Measurements from ENCODE around the gene LETMD1.
"Not testable (repeated sequence)": the region's sequence is repeated elsewhere in the genome, so short reads cannot be mapped to it uniquely, and the experiment has no call there.

DNA sequence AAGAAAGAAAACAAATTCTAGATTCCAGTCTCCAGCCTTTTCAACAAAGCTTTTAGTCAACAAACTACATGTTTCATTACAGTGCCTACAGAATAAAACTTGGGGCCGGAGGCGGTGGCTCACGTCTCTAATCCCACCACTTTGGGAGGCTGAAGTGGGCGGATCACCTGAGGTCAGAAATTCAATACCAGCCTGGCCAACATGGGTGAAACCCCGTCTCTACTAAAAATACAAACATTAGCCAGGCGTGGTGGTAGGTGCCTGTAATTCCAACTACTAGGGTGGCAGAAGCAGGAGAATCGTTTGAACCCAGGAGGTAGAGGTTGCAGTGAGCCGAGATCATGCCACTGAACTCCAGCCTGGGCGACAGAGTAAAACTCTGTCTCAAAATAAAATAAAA, 33.7 kb upstream of the LETMD1 start:
- TF ChIP-seq, protein P1, sequence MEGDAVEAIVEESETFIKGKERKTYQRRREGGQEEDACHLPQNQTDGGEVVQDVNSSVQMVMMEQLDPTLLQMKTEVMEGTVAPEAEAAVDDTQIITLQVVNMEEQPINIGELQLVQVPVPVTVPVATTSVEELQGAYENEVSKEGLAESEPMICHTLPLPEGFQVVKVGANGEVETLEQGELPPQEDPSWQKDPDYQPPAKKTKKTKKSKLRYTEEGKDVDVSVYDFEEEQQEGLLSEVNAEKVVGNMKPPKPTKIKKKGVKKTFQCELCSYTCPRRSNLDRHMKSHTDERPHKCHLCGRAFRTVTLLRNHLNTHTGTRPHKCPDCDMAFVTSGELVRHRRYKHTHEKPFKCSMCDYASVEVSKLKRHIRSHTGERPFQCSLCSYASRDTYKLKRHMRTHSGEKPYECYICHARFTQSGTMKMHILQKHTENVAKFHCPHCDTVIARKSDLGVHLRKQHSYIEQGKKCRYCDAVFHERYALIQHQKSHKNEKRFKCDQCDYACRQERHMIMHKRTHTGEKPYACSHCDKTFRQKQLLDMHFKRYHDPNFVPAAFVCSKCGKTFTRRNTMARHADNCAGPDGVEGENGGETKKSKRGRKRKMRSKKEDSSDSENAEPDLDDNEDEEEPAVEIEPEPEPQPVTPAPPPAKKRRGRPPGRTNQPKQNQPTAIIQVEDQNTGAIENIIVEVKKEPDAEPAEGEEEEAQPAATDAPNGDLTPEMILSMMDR (IDR thresholded peaks at IDR 0.05), result not testable (repeated sequence)
- TF ChIP-seq POLR2A (IDR thresholded peaks at IDR 0.05), result not testable (repeated sequence)

Data from right lobe of liver (tissue), 4 donors.